K562 (cell line): ENCODE results near the gene SLC43A1. TPM values are rescaled to one million over a fixed set of nuclear protein-coding genes. Genes with fewer than 3 reads are reported as not detected.

Source experiments
- ATAC-seq: fragments of 200-7000 bp; cut with Tn5 transposase; 3 replicates; pipeline ENCODE4 v1.9.1; 2020; ENCODE audit warnings: moderate library complexity
- BruUV-seq: library from RNA; stranded (reverse); fragments of 400-500 nt; replicated peaks from 2 replicates; lab custom pipeline; 2021; lab: Mats Ljungman, UMichigan
- CTCF ChIA-PET: fragments of 300-600 bp; formaldehyde crosslinking; extraction: SDS; loops from one replicate; lab custom pipeline; 2021; ENCODE audit warnings: low intra/inter-chr PET ratio; lab: Yijun Ruan, JAX
- POLR2A ChIA-PET: fragments of 300-600, 350-650 bp; sonication (Branson Sonifier 250); formaldehyde crosslinking; extraction: SDS; loops from one replicate; lab custom pipeline; 2021; ENCODE audit warnings: antibody characterized with exemption, inconsistent platforms; lab: Yijun Ruan, JAX
- DNase-seq, 4 experiments: peaks; one replicate each; pipeline versions ENCODE4 v3.0.0 to v3.0.0-alpha.2; 2011 to 2018; ENCODE audit warnings: low spot score in 3 of 4, mixed read lengths in 3 of 4; ENCODE audit errors: extremely low read depth in 1 of 4
- FAIRE-seq: peaks from 2 replicates; lab custom pipeline; 2011; peaks lifted over from hg19 to GRCh38; lab: Jason Lieb, UNC
- H2AFZ ChIP-seq: 2 replicates; pipeline ENCODE4 v1.6.0; 2011; ENCODE audit warnings: low read depth, low read length, control low read depth, inconsistent platforms
- H3K27ac ChIP-seq: fragments of 200-600 bp; 3 replicates; pipeline ENCODE4 v1.8.0; 2011; ENCODE audit warnings: low read depth, mild to moderate bottlenecking, control low read depth, inconsistent platforms, low read length, moderate library complexity, mixed read lengths; ENCODE audit errors: extremely low read depth
- H3K27me3 ChIP-seq, 2 experiments: fragments of 300-600 bp in 1 of 2; 2 replicates in 1 of 2; 3 replicates in 1 of 2; pipeline versions ENCODE4 v1.6.0 to v1.8.0; 2011; ENCODE audit warnings: inconsistent platforms in 2 of 2, low read length in 2 of 2, mild to moderate bottlenecking in 1 of 2, mixed read lengths in 1 of 2, moderate library complexity in 1 of 2; ENCODE audit not compliant: control insufficient read depth in 2 of 2, insufficient read depth in 2 of 2
- H3K36me3 ChIP-seq: fragments of 300-600 bp; 3 replicates; pipeline ENCODE4 v1.8.0; 2011; ENCODE audit warnings: mild to moderate bottlenecking, low read length, inconsistent platforms; ENCODE audit not compliant: control insufficient read depth, insufficient read depth
- H3K4me1 ChIP-seq, 2 experiments: fragments of 200-600 bp in 1 of 2; replicated peaks in 1 of 2; 2 replicates in 1 of 2; 3 replicates in 1 of 2; pipeline versions ENCODE4 v1.5.1 to v1.8.0; 2011; ENCODE audit warnings: inconsistent platforms in 2 of 2, low read length in 2 of 2, mild to moderate bottlenecking in 1 of 2, mixed read lengths in 1 of 2, moderate library complexity in 1 of 2; ENCODE audit not compliant: control insufficient read depth in 2 of 2, insufficient read depth in 2 of 2
- H3K4me2 ChIP-seq: 2 replicates; pipeline ENCODE4 v1.6.1; 2011; ENCODE audit warnings: low read length, control low read depth, inconsistent platforms, mixed read lengths; ENCODE audit not compliant: insufficient read depth
- H3K4me3 ChIP-seq: fragments of 200-600 bp; sonication (generic), shearing (Covaris generic); 2 replicates; pipeline ENCODE4 v1.5.1; 2016; ENCODE audit warnings: control low read depth, inconsistent platforms
- H3K79me2 ChIP-seq: fragments of 200-600 bp; 3 replicates; pipeline ENCODE4 v1.8.0; 2011; ENCODE audit warnings: low read length, inconsistent platforms; ENCODE audit not compliant: control insufficient read depth, insufficient read depth
- H3K9ac ChIP-seq, 2 experiments: 2 replicates each; pipeline versions ENCODE4 v1.6.0 to v1.6.1; 2011; ENCODE audit warnings: low read depth in 2 of 2, low read length in 2 of 2, control low read depth in 1 of 2, inconsistent platforms in 1 of 2, mild to moderate bottlenecking in 1 of 2, mixed read lengths in 1 of 2; ENCODE audit not compliant: insufficient read depth in 1 of 2
- H3K9me1 ChIP-seq: one replicate; pipeline ENCODE4 v1.6.0; 2011; ENCODE audit warnings: inconsistent platforms, mild to moderate bottlenecking, low read length, moderate library complexity; ENCODE audit not compliant: control insufficient read depth, insufficient read depth
- H3K9me3 ChIP-seq: replicated peaks from 2 replicates; pipeline ENCODE4 v1.5.1; 2011; ENCODE audit warnings: low read depth, low read length, inconsistent platforms; ENCODE audit not compliant: control insufficient read depth, insufficient read depth
- H4K20me1 ChIP-seq: replicated peaks from 2 replicates; pipeline ENCODE4 v1.6.1; 2011; ENCODE audit warnings: low read length, inconsistent platforms, mixed read lengths; ENCODE audit not compliant: control insufficient read depth, insufficient read depth
- CLOCK ChIP-seq: fragments of 250-450 bp; sonication (Bioruptor Pico); IDR thresholded peaks from 2 replicates; pipeline ENCODE4 v1.4.0; 2020; ENCODE audit warnings: mild to moderate bottlenecking, moderate library complexity, borderline replicate concordance
- POLR2G ChIP-seq: fragments of 200-400 bp; formaldehyde crosslinking; IDR thresholded peaks from 2 replicates; pipeline ENCODE4 v1.6.1; 2017; ENCODE audit warnings: low read depth, mild to moderate bottlenecking, antibody characterized with exemption, low read length, moderate library complexity
- RBM22 ChIP-seq: fragments of 200-400 bp; formaldehyde crosslinking; IDR thresholded peaks from 2 replicates; pipeline ENCODE4 v1.6.1; 2018; ENCODE audit warnings: low read length, low read depth; ENCODE audit not compliant: poor library complexity, severe bottlenecking
- WGBS: fragments of 100-300 bp; shearing (Covaris generic); methylation state at CpG from one replicate; pipeline ENCODE4 v1.1.6; 2016; ENCODE audit warnings: low coverage, mixed read lengths; ENCODE audit not compliant: insufficient coverage; ENCODE audit errors: missing lambda C conversion rate; 5-methylcytosine and 5-hydroxymethylcytosine counted together
- in situ Hi-C: fragments of 300-500 bp; cut with MboI; formaldehyde crosslinking; loops from 4 replicates; pipeline ENCODE4 v1.15.0; 2018; ENCODE audit warnings: inconsistent platforms, mixed read lengths
- intact Hi-C: fragments of 100-400 bp; cut with micrococcal nuclease; formaldehyde crosslinking; loops from 2 replicates; pipeline ENCODE4 v1.14.2; 2022
- polyA plus RNA-seq, 8 experiments: library from polyadenylated mRNA; depleted of rRNA in 4 of 8; stranded (reverse) in 5 of 8; unstranded in 3 of 8; fragments of >200 nt; fragmentation: Nextera tagmentation in 2 of 8; fragmentation: Illumina TruSeq in 1 of 8; extraction: Ambion mirVana in 2 of 8; extraction: Trizol in 1 of 8; gene quantifications; 2 replicates each; pipeline versions ENCODE4 v1.2.1 to v1.2.3, GENCODE V29; 2011 to 2014; ENCODE audit warnings: inconsistent platforms in 1 of 8, missing spikeins in 1 of 8
- total RNA-seq, 7 experiments: library from RNA; depleted of rRNA in 6 of 7; stranded (reverse); fragments of >200 nt in 6 of 7; fragmentation: Illumina TruSeq in 2 of 7; extraction: Trizol in 2 of 7; gene quantifications; 2 replicates each; pipeline versions ENCODE4 v1.2.1 to v1.2.3, GENCODE V29; 2011 to 2021; ENCODE audit warnings: low replicate concordance in 1 of 7

SLC43A1 gene
- total and polyA plus RNA-seq, 9 of the 15 experiments (the other 6 are each of a cell fraction or from before 2014, with no cell fraction given), result 2.6 to 41.8 (median 24.6) TPM

- POLR2A ChIA-PET, result no interaction called here
- Histone ChIP-seq H3K27me3 (no peaks in the 10 kb centered on the region), H3K9me1 (no peaks in the 10 kb centered on the region), H3K36me3 (peaks cover under 1% of the 10 kb centered on the region; the same call in 1 of the 3 replicates), H3K4me1 (peaks cover 2 to 17% of the 10 kb centered on the region in 2 experiments; a peak in 3 of 5 replicates), H3K4me3 (no peak overlapping the region), H3K27ac (no peak overlapping the region), H2AFZ (no peak overlapping the region), H3K9me3 (no peaks in the 10 kb centered on the region), H4K20me1 (peaks cover 4% of the 10 kb centered on the region), H3K79me2 (no peaks in the 10 kb centered on the region), H3K4me2 (no peak overlapping the region), H3K9ac (peak overlapping the region in 1 of 2 experiments; percentile 19; a peak in 1 of 4 replicates)
- no peak for TF ChIP-seq CLOCK
- TF ChIP-seq RBM22, result peak; percentile 29
- peak; percentile 61 for TF ChIP-seq POLR2G
- no TSS peak for BruUV-seq
- in situ Hi-C loops (no loop called here), intact Hi-C loops (no loop called here)
- CTCF ChIA-PET, result no interaction called here
- ATAC-seq (no peak), FAIRE-seq (no peak), DNase-seq (no peak)
- 80% methylated on average over 23 of the region's 23 CpGs for WGBS
Observed at GRCh38 chr11:57467508-57468157, 47.9 kb downstream of the SLC43A1 start.
